Large intestine (tissue), 3 donors: ENCODE measurements around the gene ACSM2B. TPM values are rescaled to one million over a fixed set of nuclear protein-coding genes. Genes with fewer than 3 reads are reported as not detected.
"Not testable (repeated sequence)": the region's sequence is repeated elsewhere in the genome, so short reads cannot be mapped to it uniquely, and the experiment has no call there.

Experiments
- DNase-seq, 2 donors: peaks; one replicate each; pipeline versions ENCODE4 v3.0.0 to v3.0.0-alpha.2; 2013
- H3K27ac ChIP-seq: one replicate; pipeline ENCODE4 v1.5.1; 2013; ENCODE audit warnings: low read length
- H3K27me3 ChIP-seq: 2 replicates; pipeline ENCODE4 v1.6.1; 2013; ENCODE audit warnings: low read length; ENCODE audit not compliant: control insufficient read depth, insufficient read depth
- H3K36me3 ChIP-seq: 2 replicates; pipeline ENCODE4 v1.6.1; 2013; ENCODE audit warnings: low read length; ENCODE audit not compliant: control insufficient read depth, insufficient read depth
- H3K4me1 ChIP-seq: one replicate; pipeline ENCODE4 v1.6.1; 2013; ENCODE audit warnings: low read length; ENCODE audit not compliant: control insufficient read depth, insufficient read depth
- H3K4me3 ChIP-seq: one replicate; pipeline ENCODE4 v1.5.1; 2013; ENCODE audit warnings: low read length
- H3K9me3 ChIP-seq: one replicate; pipeline ENCODE4 v1.6.1; 2013; ENCODE audit warnings: mild to moderate bottlenecking, low read depth, low read length, moderate library complexity; ENCODE audit not compliant: control insufficient read depth
- WGBS: methylation state at CpG from one replicate; pipeline ENCODE4 v1.1.5; 2013; ENCODE audit warnings: low lambda C conversion rate; ENCODE audit not compliant: insufficient coverage; 5-methylcytosine and 5-hydroxymethylcytosine counted together
- polyA plus RNA-seq: library from polyadenylated mRNA; unstranded; fragments of 120-200 nt; gene quantifications from one replicate; pipeline ENCODE4 v1.2.1, GENCODE V29; 2013

ACSM2B gene
- polyA plus RNA-seq, 1 donor = 1.4 TPM

- Histone ChIP-seq H3K4me1 (no peaks in the 10 kb centered on the region), H3K9me3 (no peaks in the 10 kb centered on the region), H3K36me3 (no peaks in the 10 kb centered on the region), H3K4me3 (no peak overlapping the region), H3K27ac (no peak overlapping the region), H3K27me3 (no peaks in the 10 kb centered on the region)
- DNase-seq = no peak
Measured at GRCh38 chr16:20566864-20567263, 9.3 kb downstream of the ACSM2B start.

GRCh38 chr16:20565334-20565733 is 10.8 kb downstream of the ACSM2B start:
- H3K27ac ChIP-seq, DNase-seq, H3K9me3 ChIP-seq, H3K4me1 ChIP-seq, H3K4me3 ChIP-seq, H3K27me3 ChIP-seq, H3K36me3 ChIP-seq: not testable (repeated sequence)
- no CpG with 5 or more reads among the region's 2 CpGs for WGBS

GRCh38 chr16:20564218-20564617 is 11.9 kb downstream of the ACSM2B start:
- not testable (repeated sequence) for H3K4me1 ChIP-seq, H3K27ac ChIP-seq, H3K27me3 ChIP-seq, H3K4me3 ChIP-seq, H3K9me3 ChIP-seq, H3K36me3 ChIP-seq, DNase-seq
- WGBS = no CpG with 5 or more reads among the region's 3 CpGs

- not testable (repeated sequence) for H3K9me3 ChIP-seq, H3K27ac ChIP-seq, H3K36me3 ChIP-seq, H3K4me1 ChIP-seq, H3K4me3 ChIP-seq, DNase-seq, H3K27me3 ChIP-seq
- no CpG with 5 or more reads among the region's 2 CpGs for WGBS
Measured at GRCh38 chr16:20555628-20556027, 20.5 kb downstream of the ACSM2B start.

- H3K36me3 ChIP-seq, H3K4me1 ChIP-seq, H3K9me3 ChIP-seq, H3K27me3 ChIP-seq, H3K4me3 ChIP-seq, DNase-seq, H3K27ac ChIP-seq: not testable (repeated sequence)
- no CpG with 5 or more reads among the region's 3 CpGs for WGBS
Measured at GRCh38 chr16:20554689-20555088, 21.5 kb downstream of the ACSM2B start.

GRCh38 chr16:20553493-20553892 is 22.7 kb downstream of the ACSM2B start:
- DNase-seq = peak; percentile 7 to 32
- H3K4me1 ChIP-seq, H3K9me3 ChIP-seq, H3K27me3 ChIP-seq, H3K36me3 ChIP-seq, H3K4me3 ChIP-seq, H3K27ac ChIP-seq: not testable (repeated sequence)
- WGBS = no CpG with 5 or more reads among the region's 3 CpGs

GRCh38 chr16:20546951-20547350 is 29.2 kb downstream of the ACSM2B start:
- H3K9me3 ChIP-seq, H3K4me3 ChIP-seq, H3K27me3 ChIP-seq, H3K4me1 ChIP-seq, H3K36me3 ChIP-seq, DNase-seq, H3K27ac ChIP-seq: not testable (repeated sequence)
- no CpG with 5 or more reads among the region's 1 CpG for WGBS

GRCh38 chr16:20546278-20546853 is 29.8 kb downstream of the ACSM2B start:
- H3K27me3 ChIP-seq, H3K27ac ChIP-seq, H3K4me1 ChIP-seq, H3K36me3 ChIP-seq, H3K9me3 ChIP-seq, H3K4me3 ChIP-seq, DNase-seq: not testable (repeated sequence)
- 100% methylated on average over 1 of the region's 5 CpGs for WGBS

GRCh38 chr16:20540603-20541316 is 35.4 kb downstream of the ACSM2B start:
- H3K27me3 ChIP-seq, H3K4me3 ChIP-seq, H3K4me1 ChIP-seq, H3K36me3 ChIP-seq, H3K9me3 ChIP-seq, H3K27ac ChIP-seq, DNase-seq: not testable (repeated sequence)
- 0% methylated on average over 1 of the region's 5 CpGs for WGBS

- peak in 1 of 2 donors; percentile 2 for DNase-seq
- no peaks in the 10 kb centered on the region for H3K36me3 ChIP-seq
- H3K4me3 ChIP-seq = no peak overlapping the region
- no peaks in the 10 kb centered on the region for H3K4me1 ChIP-seq
- WGBS = no CpG with 5 or more reads among the region's 5 CpGs
- H3K9me3 ChIP-seq = no peaks in the 10 kb centered on the region
- no peak overlapping the region for H3K27ac ChIP-seq
- H3K27me3 ChIP-seq = no peaks in the 10 kb centered on the region
Measured at GRCh38 chr16:20538687-20539086, 37.5 kb downstream of the ACSM2B start.

GRCh38 chr16:20538181-20538580 is 38.0 kb downstream of the ACSM2B start:
- H3K36me3 ChIP-seq = no peaks in the 10 kb centered on the region
- DNase-seq = peak in 1 of 2 donors; percentile 4
- H3K27ac ChIP-seq = no peak overlapping the region
- H3K4me1 ChIP-seq = no peaks in the 10 kb centered on the region
- H3K27me3 ChIP-seq = no peaks in the 10 kb centered on the region
- no peaks in the 10 kb centered on the region for H3K9me3 ChIP-seq
- no CpG with 5 or more reads among the region's 1 CpG for WGBS
- no peak overlapping the region for H3K4me3 ChIP-seq
